ENCODE measurements around the gene AMY1B.
"Not testable (repeated sequence)": the region's sequence is repeated elsewhere in the genome, so short reads cannot be mapped to it uniquely, and the experiment has no call there.

The AMY1B gene

GRCh38 chr1:103650305-103650704 is 45.7 kb downstream of the AMY1B start:
- H4K20me1 ChIP-seq; H3K4me1 ChIP-seq; H3K36me3 ChIP-seq; H3K4me2 ChIP-seq; H3K9ac ChIP-seq; H3K27ac ChIP-seq; H3K27me3 ChIP-seq; H3K4me3 ChIP-seq; H3K9me3 ChIP-seq (replicated peaks in 1 of 11): not testable (repeated sequence)

GRCh38 chr1:103643908-103644307 is 52.1 kb downstream of the AMY1B start:
- not testable (repeated sequence) for H3K36me3 ChIP-seq; H3K4me1 ChIP-seq; H3K4me2 ChIP-seq; H3K4me3 ChIP-seq; H3K27me3 ChIP-seq; H4K20me1 ChIP-seq; H3K27ac ChIP-seq; H3K9me3 ChIP-seq (replicated peaks in 1 of 11); H3K9ac ChIP-seq

- H3K4me1 ChIP-seq; H4K20me1 ChIP-seq; H3K9ac ChIP-seq; H3K27me3 ChIP-seq; H3K27ac ChIP-seq; H3K36me3 ChIP-seq; H3K4me2 ChIP-seq; H3K4me3 ChIP-seq; H3K9me3 ChIP-seq (replicated peaks in 1 of 11): not testable (repeated sequence)
Observed at GRCh38 chr1:103641194-103641593, 54.8 kb downstream of the AMY1B start.

Data from BLaER1 treated with 17β-estradiol and CSF1 and Interleukin-3, amounts not matched to agents 10 nM and 100 nM (cell line).